Stimulated activated CD8-positive, alpha-beta memory T cell treated with anti-CD3 and anti-CD28 coated beads, Interleukin-7, amount 100 ng/mL, for 24 hours (primary cell): ENCODE data around the gene CXCR1.
"Not testable (repeated sequence)": the region's sequence is repeated elsewhere in the genome, so short reads cannot be mapped to it uniquely, and the experiment has no call there.

Experiments used
- DNase-seq: peaks from one replicate; pipeline ENCODE4 v3.0.0-alpha.2; 2020; ENCODE audit warnings: low read depth

Gene CXCR1

DNA sequence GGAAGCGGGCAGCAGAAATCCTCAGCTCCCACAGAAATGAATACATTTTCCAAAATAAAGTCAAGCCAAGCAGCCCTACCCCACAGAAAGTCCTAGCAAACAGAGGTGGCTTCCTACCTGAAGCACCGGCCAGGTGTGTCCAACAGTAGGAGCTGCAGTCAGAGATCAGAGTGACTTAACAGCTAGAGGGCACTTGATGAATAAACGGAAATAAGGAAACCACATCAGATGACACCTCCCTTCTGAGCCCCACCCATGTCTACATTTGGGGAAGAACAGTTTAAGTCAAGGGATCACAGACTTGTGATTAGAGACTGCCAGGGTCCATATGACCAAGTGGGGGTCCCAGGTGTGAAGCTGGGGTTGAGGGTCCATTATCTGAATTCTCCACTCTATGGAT, at the start of gene CXCR1:
Gene CXCR1 (minus strand): TSS at position 172 of the 400 bp plus-strand sequence. CDS start 1,751 bp downstream, outside the sequence.
- no peak for DNase-seq

DNA sequence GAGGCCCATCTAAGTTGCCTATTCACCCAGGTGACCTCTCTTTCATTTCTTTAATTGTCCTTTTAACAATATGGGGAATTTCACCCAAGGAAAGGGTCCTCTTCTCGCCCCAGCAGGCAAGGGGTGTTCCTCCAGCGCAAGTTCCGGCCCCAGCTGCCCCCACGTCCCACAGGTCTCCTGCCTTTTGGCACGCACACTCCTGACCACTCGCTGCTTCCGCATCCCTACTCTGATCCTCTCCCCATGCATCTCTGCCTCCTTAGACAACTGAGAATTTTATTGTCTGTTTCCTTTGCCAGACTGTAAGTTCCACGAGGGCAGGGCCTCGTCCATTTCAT, 49.5 kb upstream of the CXCR1 start:
- no peak for DNase-seq

DNA sequence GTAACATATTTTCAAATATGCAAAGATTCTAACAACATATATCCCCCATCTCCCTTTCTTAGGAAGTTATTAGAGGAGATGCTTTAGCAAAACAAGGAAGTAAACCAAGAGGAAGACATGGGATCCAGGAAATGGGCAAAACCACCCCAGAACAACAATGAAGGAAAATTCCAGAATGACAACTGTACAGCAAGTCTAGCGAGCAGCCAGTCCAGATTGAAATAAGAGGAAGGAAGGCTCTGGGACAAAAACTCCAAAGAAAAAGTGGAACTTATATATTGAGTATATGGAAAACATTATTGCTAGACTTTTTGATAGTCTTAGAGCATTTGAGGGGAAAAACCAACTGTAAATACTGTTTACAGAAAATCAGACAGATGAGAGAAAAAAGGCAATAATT, 47.4 kb upstream of the CXCR1 start:
- no peak for DNase-seq

DNA sequence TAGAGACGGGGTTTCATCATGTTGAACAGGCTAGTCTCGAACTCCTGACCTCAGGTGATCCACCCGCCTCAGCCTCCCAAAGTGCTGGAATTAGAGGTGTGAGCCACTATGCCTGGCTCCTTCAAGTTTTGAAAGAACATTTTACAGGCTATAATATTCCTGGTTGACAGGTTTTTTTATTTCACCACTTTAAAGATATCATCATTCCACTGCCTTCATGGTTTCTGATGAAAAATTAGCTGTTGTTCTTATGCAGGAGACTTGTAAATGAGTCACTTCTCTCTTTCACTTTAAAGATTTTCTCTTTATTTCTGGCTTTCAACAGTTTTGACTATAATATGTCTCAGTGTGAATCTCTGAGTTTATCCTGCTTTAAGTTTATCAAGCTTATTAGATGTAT, 42.3 kb upstream of the CXCR1 start:
- no peak for DNase-seq

DNA sequence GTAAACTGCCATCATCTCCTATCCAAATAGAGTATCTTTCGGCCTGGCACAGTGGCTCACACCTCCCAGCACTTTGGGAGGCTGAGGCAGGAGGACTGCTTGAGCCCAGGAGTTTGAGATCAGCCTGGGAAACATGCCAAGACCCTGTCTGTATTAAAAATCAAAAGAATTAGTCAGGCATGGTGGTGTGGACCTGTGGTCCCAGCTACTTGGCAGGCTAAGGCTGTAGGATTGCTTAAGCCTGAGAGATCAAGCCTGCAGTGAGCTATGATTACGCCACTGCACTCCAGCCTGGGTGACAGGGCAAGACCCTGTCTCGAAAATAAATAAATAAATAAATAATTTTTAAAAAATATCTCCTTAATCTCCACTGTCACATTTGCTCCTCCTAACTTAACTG, 35.5 kb upstream of the CXCR1 start:
- no peak for DNase-seq

DNA sequence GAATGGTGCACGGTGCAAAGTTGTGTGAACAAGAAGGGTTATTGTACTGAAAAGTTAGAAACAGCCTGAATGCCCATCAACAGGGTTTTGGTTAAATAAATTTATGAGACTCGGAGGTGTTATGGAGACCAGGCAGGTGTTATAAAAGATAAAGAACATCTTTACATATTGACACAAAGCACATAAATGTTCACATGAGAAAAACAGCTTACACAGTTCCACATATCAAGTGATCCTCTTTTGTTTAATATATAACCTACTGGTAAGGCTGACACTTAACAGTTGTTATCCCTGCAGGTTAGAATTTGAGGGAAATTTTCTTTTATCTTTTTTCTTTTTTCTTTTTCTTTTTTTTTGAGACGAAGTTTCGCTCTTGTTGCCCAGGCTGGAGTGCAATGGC, 30.2 kb upstream of the CXCR1 start:
- no peak for DNase-seq

DNA sequence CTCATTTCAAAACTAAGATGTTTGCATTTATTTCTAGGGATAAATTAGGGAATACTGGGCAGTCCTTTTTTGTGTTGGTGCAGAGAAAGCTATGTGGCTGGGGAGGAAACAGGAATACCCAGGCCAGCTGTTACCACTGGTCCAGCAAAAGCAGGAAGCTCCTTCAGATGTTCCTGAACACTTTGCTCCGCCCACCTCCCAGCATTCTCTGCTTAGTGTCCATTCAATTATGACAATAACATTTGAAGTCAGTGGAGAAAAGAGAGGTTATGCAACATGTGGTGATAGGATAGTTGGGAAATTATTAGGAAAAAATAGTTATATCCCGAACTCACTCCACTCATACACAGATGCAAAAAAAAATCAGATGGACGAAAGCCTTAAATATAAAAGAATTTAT, 28.1 kb upstream of the CXCR1 start:
- no peak for DNase-seq

DNA sequence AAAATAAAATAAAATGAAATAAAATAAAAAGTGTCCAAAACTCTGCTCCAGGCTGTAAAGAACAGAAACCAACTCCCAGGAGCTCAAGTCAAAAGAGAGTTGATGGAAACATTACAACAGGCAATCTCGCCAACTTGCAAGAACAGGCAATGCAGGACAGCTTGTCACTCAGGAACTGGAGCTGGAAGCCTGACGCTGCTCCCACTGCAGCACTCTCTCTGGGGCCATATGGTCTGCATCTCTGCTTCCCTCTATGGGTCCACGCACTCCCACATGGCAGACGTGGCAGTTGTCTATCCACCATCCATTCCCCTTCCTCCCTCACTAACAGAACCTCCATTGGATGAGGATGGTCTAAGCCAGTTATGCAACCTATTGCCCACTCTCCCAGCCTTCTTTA, 26.9 kb upstream of the CXCR1 start:
- DNase-seq = no peak

DNA sequence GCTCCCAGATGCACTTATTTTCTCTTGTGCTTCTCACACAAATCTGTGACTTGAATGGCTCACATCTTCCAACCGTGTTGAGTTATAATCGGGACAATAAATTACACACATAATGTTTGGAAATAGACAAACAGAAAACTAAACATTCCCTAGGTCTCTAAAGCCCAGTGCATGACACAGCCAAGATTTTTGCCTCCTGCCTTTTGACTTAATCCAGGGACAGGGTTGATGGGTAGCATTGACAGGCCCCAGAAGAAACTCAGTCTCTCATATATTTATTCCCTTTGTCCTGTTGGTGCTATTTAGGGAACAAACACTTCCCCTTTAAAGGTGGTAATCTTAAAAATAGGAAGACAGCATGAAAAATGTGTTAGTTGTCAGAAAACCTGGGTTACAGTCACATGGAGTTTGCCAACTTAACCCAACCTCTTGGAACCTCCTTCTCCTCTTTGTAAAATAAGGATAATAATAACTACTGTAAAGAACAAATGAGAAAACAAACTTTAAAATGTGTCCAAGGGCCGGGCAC, 26.2 kb upstream of the CXCR1 start:
- DNase-seq = no peak

DNA sequence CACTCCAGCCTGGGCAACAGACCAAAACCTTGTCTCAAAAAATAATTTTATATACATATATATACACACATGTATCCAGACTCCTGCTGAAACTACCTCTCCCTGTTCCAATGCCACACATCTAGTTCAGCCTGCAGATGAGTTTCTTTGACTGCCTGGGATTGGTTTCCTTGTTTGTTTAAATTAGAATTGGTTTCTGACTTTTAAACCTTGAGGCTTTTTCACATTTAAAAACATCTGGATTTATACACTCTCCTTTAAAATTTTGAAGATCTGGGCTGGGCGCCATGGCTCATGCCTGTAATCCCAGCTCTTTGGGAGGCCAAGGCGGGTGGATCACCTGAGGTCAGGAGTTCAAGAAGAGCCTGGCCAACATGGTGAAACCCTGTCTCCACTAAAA, 21.8 kb upstream of the CXCR1 start:
- DNase-seq = no peak

DNA sequence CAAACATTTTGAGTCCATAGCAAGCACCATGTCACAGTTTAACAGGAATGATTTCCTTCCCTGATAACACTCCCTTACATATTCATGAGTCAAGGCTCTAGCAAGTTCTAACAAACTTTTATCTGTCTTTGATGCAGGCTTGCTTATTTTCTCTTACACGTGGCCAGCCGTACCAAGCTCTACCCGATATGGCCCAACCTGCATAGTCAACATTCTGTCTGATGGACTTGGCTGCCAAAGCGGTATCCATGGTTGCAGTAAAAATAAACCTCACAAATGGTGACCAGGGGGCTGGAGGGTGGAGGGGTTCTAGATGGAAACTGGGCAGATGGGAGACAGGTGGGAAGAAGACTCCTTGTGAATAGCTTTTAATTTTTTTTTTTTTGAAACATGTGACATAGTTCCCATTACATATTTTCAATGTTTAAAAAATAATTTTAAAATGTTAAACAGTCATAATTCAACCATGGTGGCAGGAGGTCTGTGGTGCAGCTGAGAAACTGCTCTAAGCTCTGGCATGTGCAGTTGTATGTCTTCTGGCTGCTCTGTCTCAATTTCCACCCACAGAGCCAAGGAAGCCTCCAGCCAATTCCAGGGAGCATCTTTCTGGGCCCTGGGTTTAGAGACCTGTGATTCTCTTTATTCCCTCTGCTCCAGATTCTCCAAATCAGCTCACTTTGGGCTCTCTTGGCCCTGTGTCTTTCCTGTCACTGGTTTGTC, 20.7 kb upstream of the CXCR1 start:
- DNase-seq = no peak

DNA sequence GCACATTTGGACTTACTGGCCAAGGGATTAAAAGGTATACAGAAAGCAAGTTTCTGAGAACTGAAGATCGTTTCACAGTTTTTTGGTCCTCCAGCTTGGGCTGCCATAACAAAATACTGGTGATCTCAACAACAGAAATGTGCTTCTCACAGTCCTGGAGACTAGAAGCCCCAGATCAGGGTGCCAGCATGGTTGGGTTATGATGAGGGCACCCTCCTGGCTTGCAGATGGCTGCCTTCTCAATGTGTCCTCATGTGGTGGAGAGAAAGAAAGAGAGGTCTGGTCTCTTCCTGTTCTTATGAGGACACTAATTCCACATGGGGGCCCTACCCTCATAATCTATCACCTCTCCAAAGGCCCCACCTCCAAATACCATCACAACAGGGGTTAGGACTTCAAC, 20.1 kb upstream of the CXCR1 start:
- DNase-seq = no peak

DNA sequence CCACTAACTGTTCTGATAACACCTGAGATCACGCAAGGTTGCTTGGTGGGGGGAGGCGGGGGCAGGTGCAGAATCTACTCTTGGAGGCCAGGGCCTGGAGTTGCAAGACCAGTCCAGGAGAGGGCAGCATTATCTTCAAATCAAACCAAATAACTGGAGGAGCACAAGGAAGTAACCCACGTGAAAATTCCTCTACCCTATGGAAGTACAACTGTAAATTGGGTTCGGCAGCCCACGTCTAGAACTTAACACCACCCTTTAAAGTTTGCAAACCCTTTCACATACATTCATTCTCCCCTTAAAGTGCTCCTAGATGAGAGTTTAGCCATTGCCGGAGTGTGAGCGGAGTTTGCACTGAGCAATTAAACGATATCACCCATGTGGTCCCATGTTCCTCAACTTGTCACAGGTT, 19.6 kb upstream of the CXCR1 start:
- DNase-seq = peak; percentile 33

DNA sequence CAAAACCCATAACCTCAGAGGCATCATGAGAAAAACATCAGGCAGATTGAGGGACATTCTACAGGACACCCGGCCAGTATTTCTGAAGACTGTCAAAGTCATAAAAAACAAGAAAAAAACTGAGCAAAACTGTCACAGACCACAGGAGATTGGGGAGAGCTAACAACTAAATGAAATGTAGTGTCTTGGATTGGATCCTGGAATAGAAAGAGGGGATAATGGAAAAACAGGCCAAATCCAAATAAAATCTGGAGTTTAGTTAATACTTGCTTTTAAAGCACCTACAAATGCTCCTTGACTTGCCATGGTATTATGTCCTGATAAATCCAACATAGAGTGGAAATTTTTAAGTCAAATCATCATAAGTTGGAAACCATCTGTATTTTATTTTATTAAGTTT, 17.6 kb upstream of the CXCR1 start:
- no peak for DNase-seq

DNA sequence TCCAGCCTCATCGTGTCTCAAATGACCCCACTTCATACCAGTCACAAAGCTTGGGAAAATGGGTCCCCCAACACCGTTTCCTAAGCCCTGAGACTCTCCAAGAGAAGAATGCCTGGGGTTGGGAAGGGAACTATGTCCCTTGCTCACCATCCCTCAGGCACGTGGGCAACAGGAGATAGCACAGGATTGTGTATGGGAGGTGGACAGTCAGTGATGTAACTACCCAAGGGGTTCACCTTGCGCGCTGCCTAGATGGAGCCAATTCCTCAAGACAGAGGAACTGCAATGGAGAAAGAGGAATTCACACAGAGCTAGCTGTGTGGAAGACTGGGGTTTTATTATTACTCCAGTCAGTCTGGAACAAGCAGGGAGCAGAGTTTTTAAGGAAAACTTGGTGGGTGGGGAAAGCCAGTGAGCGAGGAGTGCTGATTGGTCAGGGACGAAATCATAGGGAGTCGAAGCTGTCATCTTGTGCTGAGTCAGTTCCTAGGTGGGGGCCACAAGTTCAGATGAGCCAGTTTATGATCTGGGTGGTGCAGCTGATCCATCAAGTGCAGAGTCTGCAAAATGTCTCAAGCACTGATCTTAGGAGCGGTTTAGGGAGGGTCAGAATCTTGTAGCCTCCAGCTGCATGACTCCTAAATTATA, 13.8 kb upstream of the CXCR1 start:
- no peak for DNase-seq

DNA sequence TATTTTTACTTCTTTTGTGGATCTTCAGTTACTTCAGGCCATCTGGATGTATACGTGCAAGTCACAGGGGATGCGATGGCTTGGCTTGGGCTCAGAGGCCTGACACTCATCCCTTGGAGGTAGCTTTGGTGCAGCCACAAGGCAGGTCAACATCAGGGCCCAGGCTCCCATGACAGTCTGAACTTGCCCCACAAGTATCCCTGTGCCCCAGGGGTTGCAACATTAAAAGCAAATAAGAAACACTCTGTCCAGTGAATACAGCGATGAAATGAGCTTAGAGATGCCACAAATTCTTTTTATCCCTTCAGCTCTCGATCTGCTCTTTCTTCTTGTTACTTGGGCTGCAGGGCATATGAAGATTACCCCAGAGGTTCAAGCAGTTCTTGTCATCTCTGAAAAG, 13.0 kb upstream of the CXCR1 start:
- no peak for DNase-seq

DNA sequence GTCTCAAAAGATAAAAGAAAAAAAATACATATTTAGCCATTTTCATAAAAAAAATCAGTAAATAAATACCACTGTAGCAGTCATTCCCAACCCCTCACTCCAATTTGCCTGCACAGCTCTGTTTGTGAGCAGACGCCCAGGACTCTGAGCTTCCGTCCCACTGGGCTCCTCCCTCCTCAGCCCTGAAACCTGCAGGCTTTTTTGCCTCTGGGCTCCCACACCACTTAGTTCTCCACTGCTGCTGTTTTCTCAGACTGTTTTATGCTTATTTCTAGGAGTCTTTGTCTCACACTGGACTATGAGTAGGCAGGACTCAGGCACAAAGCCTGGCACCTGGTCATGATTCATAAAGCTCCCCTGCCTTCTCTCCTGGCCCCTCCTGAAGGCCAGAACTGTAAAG, 6.1 kb upstream of the CXCR1 start:
- DNase-seq = no peak

DNA sequence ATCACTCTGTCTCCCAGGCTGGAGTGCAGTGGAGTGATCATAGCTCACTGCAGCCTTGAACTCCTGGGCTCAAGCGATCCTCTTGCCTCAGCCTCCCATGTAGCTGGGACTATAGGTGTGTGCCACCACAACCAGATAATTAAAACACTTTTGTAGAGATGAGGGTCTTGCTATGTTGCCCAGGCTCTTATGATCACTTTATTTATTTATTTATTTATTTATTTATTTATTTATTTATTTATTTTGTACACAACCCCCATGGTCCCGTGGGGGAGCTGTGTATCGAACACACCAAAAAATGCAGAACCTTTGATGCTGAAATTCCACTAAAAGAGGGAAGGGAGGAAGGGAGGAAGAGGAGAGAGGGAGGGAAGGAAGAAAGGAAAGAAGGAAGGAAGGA, 5.0 kb upstream of the CXCR1 start:
- not testable (repeated sequence) for DNase-seq

DNA sequence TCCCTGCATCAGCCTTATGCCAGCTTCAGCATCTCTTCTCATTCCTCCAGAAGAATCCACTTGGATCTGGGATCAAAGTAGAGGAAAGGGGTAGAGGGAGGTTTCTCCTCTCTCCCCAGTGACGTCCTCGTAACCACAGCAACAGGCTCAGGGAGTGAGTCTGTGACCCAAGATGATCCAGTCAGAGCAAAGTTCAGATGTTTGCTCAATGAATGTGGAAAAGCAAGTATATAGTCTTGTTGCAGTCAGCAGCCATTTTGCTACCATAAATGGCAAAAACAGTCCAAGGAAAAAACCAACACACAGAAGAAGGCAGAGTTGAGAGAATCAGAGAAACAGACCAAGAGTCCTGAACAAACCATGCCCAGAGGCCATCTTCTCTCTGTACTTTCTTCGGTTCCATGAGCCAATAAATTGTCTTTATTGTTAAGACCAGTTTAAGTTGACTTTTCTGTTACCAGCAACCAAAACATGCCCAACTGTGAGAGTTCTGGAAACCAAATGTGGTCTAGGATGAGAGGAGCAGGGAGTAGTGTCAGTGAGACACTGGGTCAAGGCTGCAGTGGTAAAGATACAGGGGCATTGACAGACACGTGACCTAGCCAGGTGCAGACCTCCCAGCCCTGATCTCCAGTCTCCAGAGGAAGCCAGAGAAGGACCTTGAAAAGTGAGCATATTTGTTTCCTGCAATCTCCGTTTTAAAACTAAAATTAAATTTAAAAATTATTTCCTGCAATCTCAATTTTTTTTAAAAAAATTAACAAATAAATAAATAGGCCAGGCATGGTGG, 3.2 kb upstream of the CXCR1 start:
- DNase-seq = no peak

DNA sequence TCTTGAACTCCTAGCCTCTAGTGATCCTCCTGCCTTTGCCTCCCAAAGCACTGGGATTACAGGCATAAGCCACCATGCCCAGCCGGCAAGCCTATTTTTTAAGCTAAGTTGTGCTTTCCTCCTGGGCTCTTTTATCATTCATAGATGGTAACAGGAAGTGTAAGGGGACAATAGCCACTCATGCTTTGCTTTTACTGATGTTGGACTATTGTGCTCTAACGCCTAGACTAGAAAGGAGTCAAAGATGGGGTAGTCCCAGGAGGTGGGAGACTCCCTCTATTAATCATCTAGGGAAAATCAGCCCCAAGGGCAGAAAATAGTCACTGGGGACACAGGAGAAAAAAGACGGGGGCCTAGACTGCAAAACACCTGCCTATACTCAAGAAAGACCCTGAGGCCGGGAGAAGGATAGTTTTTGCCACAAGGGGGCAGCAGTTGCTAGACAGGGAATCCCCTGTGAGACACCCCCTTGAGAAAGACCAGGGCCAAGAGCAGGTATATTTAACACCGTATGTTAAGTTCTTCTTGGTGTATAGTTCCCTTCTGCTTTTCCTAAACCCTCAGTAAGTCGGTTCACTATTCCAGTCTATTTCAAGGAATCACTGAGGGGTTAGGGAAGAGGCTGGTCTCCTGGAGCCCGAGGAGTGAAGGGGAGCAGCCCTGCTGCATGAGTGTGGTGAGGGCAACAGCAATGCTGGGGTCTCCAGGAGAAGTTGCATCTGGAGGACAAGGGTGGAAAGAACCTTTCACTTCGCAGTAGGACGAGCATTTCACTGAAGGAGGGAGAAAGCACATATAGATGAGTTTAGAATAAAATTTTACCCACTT, 2.1 kb upstream of the CXCR1 start:
- DNase-seq = peak; percentile 57

DNA sequence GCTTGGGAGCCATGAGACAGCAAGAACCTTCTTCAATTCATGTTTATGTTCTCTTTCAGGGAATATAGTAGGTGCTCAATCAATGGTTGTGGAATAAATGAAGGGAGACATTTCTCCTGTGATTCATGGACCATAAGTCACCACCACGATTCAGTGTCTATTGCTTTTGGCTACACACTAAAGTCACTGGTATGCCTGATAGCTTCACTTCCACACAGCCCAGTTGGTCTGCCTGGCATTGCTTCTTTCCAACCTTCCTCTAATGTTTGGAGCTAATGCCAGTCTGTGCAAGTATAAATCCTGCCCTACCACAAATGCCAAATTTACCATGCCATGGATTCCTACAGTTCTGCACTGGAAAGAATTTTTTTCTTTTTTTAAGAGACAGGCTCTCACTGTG, 1.3 kb upstream of the CXCR1 start:
- no peak for DNase-seq

DNA sequence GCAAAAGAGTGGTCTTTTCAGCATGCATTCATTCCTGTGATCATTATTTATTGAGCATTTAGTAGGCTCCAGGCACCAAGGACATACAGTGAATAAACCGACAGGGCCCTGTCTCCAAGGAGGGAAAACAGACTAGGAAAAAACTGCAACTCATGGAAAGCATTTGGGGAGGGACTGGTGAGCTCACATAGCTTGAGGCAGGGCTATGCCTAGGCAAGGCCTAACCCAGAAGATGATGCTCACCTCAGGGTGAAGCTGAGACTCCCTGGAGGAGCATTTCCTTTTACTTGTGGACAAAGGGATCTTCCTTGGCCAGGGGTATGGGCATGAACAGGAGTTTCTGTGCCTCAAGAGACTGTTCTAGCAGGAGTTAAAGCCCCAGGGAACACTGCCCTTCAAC, 3.9 kb downstream of the CXCR1 start:
- no peak for DNase-seq
